T-helper 17 cell (primary cell): ENCODE measurements around the gene IVD. TPM values are rescaled to one million over a fixed set of nuclear protein-coding genes. Genes with fewer than 3 reads are reported as not detected.

Experiments
- ATAC-seq: fragments of 150-1000 bp; cut with Tn5 transposase; 2 replicates; pipeline ENCODE4 v1.10.0; 2021; ENCODE audit warnings: mild to moderate bottlenecking, moderate library complexity
- DNase-seq, 3 donors: peaks; one replicate each; pipeline versions ENCODE4 v3.0.0 to v3.0.0-alpha.2; 2020 to 2021
- H3K9me3 ChIP-seq: one replicate; pipeline ENCODE4 v1.7.0; 2013; ENCODE audit warnings: low read length, mild to moderate bottlenecking; ENCODE audit not compliant: control insufficient read depth, poor library complexity, severe bottlenecking
- H3K27ac Mint-ChIP-seq: one replicate; pipeline ENCODE4 v1.8.0; 2022; ENCODE audit warnings: mild to moderate bottlenecking, moderate library complexity, mixed read lengths
- H3K27me3 Mint-ChIP-seq: one replicate; pipeline ENCODE4 v1.8.0; 2022; ENCODE audit warnings: mixed read lengths
- H3K36me3 Mint-ChIP-seq: one replicate; pipeline ENCODE4 v1.8.0; 2022; ENCODE audit warnings: low read depth, mixed read lengths
- H3K4me1 Mint-ChIP-seq: one replicate; pipeline ENCODE4 v1.8.0; 2022; ENCODE audit warnings: mild to moderate bottlenecking, mixed read lengths
- H3K4me3 Mint-ChIP-seq: one replicate; pipeline ENCODE4 v1.8.0; 2022; ENCODE audit warnings: mild to moderate bottlenecking, moderate library complexity, mixed read lengths
- total RNA-seq, 4 donors: library from RNA in 2 of 4; stranded (reverse) in 2 of 4; gene quantifications; one replicate each; pipeline ENCODE4 v1.2.3 and lab custom pipeline; 2022 to 2026

Gene IVD
- total RNA-seq, 2 donors from 2014 or later: 30.1 to 37.0 TPM

- DNase-seq (no peak), ATAC-seq (no peak)
- Mint-ChIP-seq H3K36me3 (peaks cover 3% of the 10 kb centered on the region), H3K27ac (no peak overlapping the region), H3K4me3 (no peak overlapping the region), H3K4me1 (peaks cover 3% of the 10 kb centered on the region), H3K27me3 (peaks cover 5% of the 10 kb centered on the region)
- H3K9me3 ChIP-seq: no peaks in the 10 kb centered on the region
These were observed 23.6 kb downstream of the IVD start for GRCh38 chr15:40429068-40429710.

- ATAC-seq (no peak), DNase-seq (no peak)
- no peaks in the 10 kb centered on the region for H3K9me3 ChIP-seq
- Mint-ChIP-seq H3K27me3 (peaks cover 5% of the 10 kb centered on the region), H3K4me1 (peaks cover 3% of the 10 kb centered on the region), H3K36me3 (no peaks in the 10 kb centered on the region), H3K27ac (no peak overlapping the region), H3K4me3 (no peak overlapping the region)
These were observed 24.7 kb downstream of the IVD start for GRCh38 chr15:40430271-40430805.

GRCh38 chr15:40435023-40435709 is 29.6 kb downstream of the IVD start:
- Mint-ChIP-seq H3K4me3 (peak overlapping the region; percentile 77), H3K27me3 (peaks cover 19% of the 10 kb centered on the region), H3K4me1 (peaks cover 29% of the 10 kb centered on the region), H3K27ac (no peak overlapping the region), H3K36me3 (no peaks in the 10 kb centered on the region)
- no peak for DNase-seq
- no peaks in the 10 kb centered on the region for H3K9me3 ChIP-seq
- ATAC-seq: no peak

- H3K4me3 Mint-ChIP-seq: peak overlapping the region; percentile 77
- DNase-seq: no peak
- H3K27ac Mint-ChIP-seq: no peak overlapping the region
- no peaks in the 10 kb centered on the region for H3K36me3 Mint-ChIP-seq
- no peak for ATAC-seq
- peaks cover 18% of the 10 kb centered on the region for H3K27me3 Mint-ChIP-seq
- no peaks in the 10 kb centered on the region for H3K9me3 ChIP-seq
- H3K4me1 Mint-ChIP-seq: peaks cover 31% of the 10 kb centered on the region
These were observed 30.1 kb downstream of the IVD start for GRCh38 chr15:40435710-40436089.

DNA sequence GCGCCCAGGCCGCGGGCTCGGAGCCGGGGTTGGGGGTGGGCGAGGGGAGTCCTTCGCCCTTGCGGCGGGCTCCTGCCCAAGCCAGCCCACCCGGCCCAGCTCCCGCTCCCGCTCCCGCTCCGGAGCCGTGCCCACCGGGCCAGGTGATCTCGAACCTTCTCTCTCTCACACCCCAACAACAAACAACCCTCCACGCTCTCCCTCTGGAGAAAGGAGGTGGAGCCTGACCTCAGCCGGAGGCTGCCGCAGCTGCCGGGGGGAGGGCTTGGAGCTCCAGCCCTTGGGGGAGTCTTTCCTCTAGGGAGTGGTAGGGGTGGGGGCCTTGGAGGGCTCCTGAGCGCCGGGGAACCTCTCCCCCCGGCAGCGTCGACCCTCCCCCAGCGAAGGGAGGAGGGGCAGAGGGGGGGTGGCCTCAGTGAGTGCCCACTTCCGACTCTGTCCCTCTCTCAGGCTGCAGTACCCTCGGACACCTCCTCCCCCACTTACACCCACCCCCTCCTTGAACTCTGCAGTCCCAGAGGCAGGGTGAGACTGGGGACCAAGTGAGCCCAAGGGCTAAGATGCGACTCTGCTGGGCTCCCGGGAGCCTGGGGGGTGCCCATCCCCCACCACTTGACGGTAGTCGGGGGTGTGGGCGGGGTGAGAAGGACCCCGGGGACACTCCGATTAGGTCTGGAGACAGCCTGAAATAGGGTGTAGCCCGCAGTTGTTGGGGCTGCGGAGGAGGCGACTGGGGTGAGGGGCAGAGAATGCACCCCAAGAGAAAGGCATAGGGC is 30.7 kb downstream of the IVD start:
- no peak for DNase-seq
- ATAC-seq: no peak
- Mint-ChIP-seq H3K4me1 (peaks cover 31% of the 10 kb centered on the region), H3K36me3 (no peaks in the 10 kb centered on the region), H3K27ac (no peak overlapping the region), H3K27me3 (peaks cover 18% of the 10 kb centered on the region), H3K4me3 (peak overlapping the region; percentile 87)
- no peaks in the 10 kb centered on the region for H3K9me3 ChIP-seq

GRCh38 chr15:40436892-40437751 is 31.5 kb downstream of the IVD start:
- peaks cover 18% of the 10 kb centered on the region for H3K27me3 Mint-ChIP-seq
- H3K4me3 Mint-ChIP-seq: peak overlapping the region; percentile 87
- H3K27ac Mint-ChIP-seq: no peak overlapping the region
- H3K36me3 Mint-ChIP-seq: no peaks in the 10 kb centered on the region
- no peak for DNase-seq
- ATAC-seq: no peak
- H3K4me1 Mint-ChIP-seq: peaks cover 31% of the 10 kb centered on the region
- no peaks in the 10 kb centered on the region for H3K9me3 ChIP-seq

DNA sequence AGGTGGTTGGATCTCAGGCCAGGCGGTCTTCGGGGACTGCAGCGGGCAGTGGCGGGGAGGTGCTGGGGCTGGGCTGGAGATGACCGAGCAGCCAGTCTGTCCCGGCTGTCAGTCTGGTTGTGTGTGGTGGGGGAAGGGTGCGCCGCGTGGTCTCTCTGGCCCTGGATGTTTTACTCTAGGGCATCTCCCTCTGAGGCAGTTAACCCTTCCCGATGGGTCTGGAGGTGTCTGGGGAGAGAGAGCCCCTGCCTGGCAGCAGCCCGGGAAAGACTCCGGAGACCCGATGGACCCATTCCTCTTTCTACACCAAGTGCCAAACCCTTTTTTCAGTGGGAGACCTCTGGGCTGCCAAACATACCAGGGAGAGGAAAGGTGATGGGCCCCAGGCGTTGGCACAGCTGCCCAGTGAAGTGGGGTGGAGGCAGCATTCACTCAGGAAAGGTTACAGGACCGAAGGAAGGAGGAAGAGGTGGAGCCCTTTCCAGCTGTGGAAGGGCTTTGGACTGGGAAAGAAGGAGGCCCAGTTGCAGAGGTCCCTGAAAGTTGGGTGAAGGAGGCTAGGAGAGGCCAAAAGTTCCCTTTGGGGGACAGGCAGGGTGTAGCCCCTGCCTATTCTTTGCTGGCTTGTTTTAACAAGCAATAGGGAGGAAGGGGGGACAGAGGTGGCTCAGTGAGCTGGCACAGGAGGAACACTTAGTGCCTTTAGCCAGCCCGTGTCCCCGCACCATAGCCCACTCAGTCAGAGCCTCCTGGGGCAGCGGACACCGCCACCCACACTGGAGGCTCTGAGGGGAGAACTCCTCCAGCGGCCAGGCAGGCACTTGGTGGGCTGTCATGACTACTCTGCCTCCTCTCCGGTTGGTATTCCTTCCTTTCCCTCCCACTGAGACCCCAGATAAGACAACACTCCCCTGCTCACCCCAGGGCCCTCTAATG is 32.4 kb downstream of the IVD start:
- H3K9me3 ChIP-seq: no peaks in the 10 kb centered on the region
- peaks cover 18% of the 10 kb centered on the region for H3K27me3 Mint-ChIP-seq
- no peak overlapping the region for H3K27ac Mint-ChIP-seq
- DNase-seq (no peak), ATAC-seq (no peak)
- peaks cover 38% of the 10 kb centered on the region for H3K4me1 Mint-ChIP-seq
- peak overlapping the region; percentile 60 for H3K4me3 Mint-ChIP-seq
- no peaks in the 10 kb centered on the region for H3K36me3 Mint-ChIP-seq

GRCh38 chr15:40438712-40439111 is 33.1 kb downstream of the IVD start:
- no peaks in the 10 kb centered on the region for H3K9me3 ChIP-seq
- no peak for DNase-seq
- no peak for ATAC-seq
- peaks cover 45% of the 10 kb centered on the region for H3K4me1 Mint-ChIP-seq
- H3K36me3 Mint-ChIP-seq: peaks cover 1% of the 10 kb centered on the region
- no peak overlapping the region for H3K27ac Mint-ChIP-seq
- H3K4me3 Mint-ChIP-seq: peak overlapping the region; percentile 50
- peaks cover 18% of the 10 kb centered on the region for H3K27me3 Mint-ChIP-seq

DNA sequence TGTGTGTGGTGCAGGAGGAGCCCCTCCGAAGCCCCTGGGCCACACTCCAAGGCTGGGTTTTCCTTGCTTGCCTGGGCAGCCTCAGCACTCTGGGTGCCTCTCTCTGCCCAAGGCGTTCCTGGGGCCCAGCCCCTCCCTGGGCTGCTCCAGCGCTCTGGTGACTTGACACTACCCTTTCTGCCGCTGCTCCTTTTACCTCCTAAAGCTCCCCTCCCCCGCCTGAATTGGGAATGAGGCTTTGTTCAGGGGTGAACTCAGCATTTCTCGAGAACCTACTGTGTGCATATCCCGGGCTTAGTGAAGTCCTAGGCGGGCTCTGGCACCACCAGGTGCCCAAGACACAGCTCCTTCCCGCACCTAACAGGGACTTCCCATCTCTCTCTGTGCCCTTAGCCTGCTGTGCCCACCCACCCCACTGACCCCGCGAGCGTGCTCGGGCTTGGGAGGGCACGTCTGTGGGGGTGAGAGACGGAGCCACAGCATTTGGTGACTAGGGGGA is 33.9 kb downstream of the IVD start:
- Mint-ChIP-seq H3K27me3 (peaks cover 18% of the 10 kb centered on the region), H3K4me1 (peaks cover 53% of the 10 kb centered on the region), H3K4me3 (peak overlapping the region; percentile 98), H3K27ac (peak overlapping the region; percentile 92), H3K36me3 (peaks cover 4% of the 10 kb centered on the region)
- H3K9me3 ChIP-seq: no peaks in the 10 kb centered on the region
- DNase-seq: no peak
- no peak for ATAC-seq

GRCh38 chr15:40439960-40440742 is 34.6 kb downstream of the IVD start:
- Mint-ChIP-seq H3K27ac (peak overlapping the region; percentile 92), H3K27me3 (peaks cover 18% of the 10 kb centered on the region), H3K4me3 (peak overlapping the region; percentile 98), H3K4me1 (peaks cover 54% of the 10 kb centered on the region), H3K36me3 (peaks cover 4% of the 10 kb centered on the region)
- DNase-seq (no peak), ATAC-seq (no peak)
- no peaks in the 10 kb centered on the region for H3K9me3 ChIP-seq
